ENCODE results near the gene PCDHGC3. TPM values are rescaled to one million over a fixed set of nuclear protein-coding genes. Genes with fewer than 3 reads are reported as not detected.

Gene PCDHGC3
- total and polyA plus RNA-seq, 5 experiments from 2014 or later: 0.18 to 0.25 TPM; not detected in 3

DNA sequence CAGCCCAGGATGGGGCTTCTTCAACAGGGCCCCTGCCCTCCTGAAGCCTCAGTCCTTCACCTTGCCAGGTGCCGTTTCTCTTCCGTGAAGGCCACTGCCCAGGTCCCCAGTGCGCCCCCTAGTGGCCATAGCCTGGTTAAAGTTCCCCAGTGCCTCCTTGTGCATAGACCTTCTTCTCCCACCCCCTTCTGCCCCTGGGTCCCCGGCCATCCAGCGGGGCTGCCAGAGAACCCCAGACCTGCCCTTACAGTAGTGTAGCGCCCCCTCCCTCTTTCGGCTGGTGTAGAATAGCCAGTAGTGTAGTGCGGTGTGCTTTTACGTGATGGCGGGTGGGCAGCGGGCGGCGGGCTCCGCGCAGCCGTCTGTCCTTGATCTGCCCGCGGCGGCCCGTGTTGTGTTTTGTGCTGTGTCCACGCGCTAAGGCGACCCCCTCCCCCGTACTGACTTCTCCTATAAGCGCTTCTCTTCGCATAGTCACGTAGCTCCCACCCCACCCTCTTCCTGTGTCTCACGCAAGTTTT is 36.7 kb downstream of the PCDHGC3 start:
- Mint-ChIP-seq H3K27me3 (no peaks in the 10 kb centered on the region), H3K4me1 (peaks cover 24 to 57% (median 49%) of the 10 kb centered on the region in 4 donors), H3K4me3 (peak overlapping the region; percentile 82 to 95 (median 90)), H3K27ac (peak overlapping the region in 9 of 10 donors; percentile 40 to 91 (median 82)), H3K9me3 (no peaks in the 10 kb centered on the region), H3K36me3 (peaks cover 0 to 5% (median 4%) of the 10 kb centered on the region in 3 donors)
- ATAC-seq (peak; percentile 52 to 58), DNase-seq (peak; percentile 64 to 88 (median 77))
- POLR2A ChIA-PET: interaction anchor here (0.8 to 2.1 kb wide), 4 partner anchors 11 to 192 kb away, joined by 3 to 13 read pairs (median 6); partner anchors contain the start of genes HDAC3, RELL2 and TAF7

- peak; percentile 46 to 48 for ATAC-seq
- H3K4me1 Mint-ChIP-seq: peaks cover 24 to 53% (median 49%) of the 10 kb centered on the region in 4 donors
- no peaks in the 10 kb centered on the region for H3K27me3 Mint-ChIP-seq
- H3K36me3 Mint-ChIP-seq: peaks cover 0 to 6% (median 4%) of the 10 kb centered on the region in 3 donors
- H3K27ac Mint-ChIP-seq: peak overlapping the region; percentile 55 to 94 (median 84)
- peak in 4 of 10 donors; percentile 12 to 37 (median 29) for DNase-seq
- H3K4me3 Mint-ChIP-seq: peak overlapping the region; percentile 82 to 95 (median 90)
- H3K9me3 Mint-ChIP-seq: no peaks in the 10 kb centered on the region
- POLR2A ChIA-PET: interaction anchor here (0.8 to 2.1 kb wide), 4 partner anchors 11 to 193 kb away, joined by 3 to 13 read pairs (median 6); partner anchors contain the start of genes HDAC3, RELL2 and TAF7
These were observed 37.3 kb downstream of the PCDHGC3 start for GRCh38 chr5:141512911-141513626.

GRCh38 chr5:141513627-141514329 is 38.0 kb downstream of the PCDHGC3 start:
- peaks cover 0 to 7% (median 4%) of the 10 kb centered on the region in 3 donors for H3K36me3 Mint-ChIP-seq
- H3K4me3 Mint-ChIP-seq: peak overlapping the region; percentile 82 to 95 (median 90)
- H3K27ac Mint-ChIP-seq: peak overlapping the region; percentile 55 to 94 (median 84)
- DNase-seq: peak in 9 of 10 donors; percentile 17 to 76 (median 41)
- no peaks in the 10 kb centered on the region for H3K27me3 Mint-ChIP-seq
- POLR2A ChIA-PET: interaction anchor here (0.7 to 2.1 kb wide), 5 partner anchors 10 to 193 kb away, joined by 3 to 13 read pairs (median 5); partner anchors contain the start of genes HDAC3, RELL2 and TAF7
- peak; percentile 60 to 68 for ATAC-seq
- no peaks in the 10 kb centered on the region for H3K9me3 Mint-ChIP-seq
- peaks cover 24 to 53% (median 49%) of the 10 kb centered on the region in 4 donors for H3K4me1 Mint-ChIP-seq

GRCh38 chr5:141514330-141515133 is 38.8 kb downstream of the PCDHGC3 start:
- H3K4me1 Mint-ChIP-seq: peaks cover 22 to 50% (median 45%) of the 10 kb centered on the region in 4 donors
- POLR2A ChIA-PET: interaction anchor here (0.7 to 1.9 kb wide), 2 partner anchors 48 to 194 kb away, joined by 3 to 4 read pairs; partner anchors contain the start of gene TAF7
- ATAC-seq: no peak

GRCh38 chr5:141515141-141515540 is 39.4 kb downstream of the PCDHGC3 start:
- Mint-ChIP-seq H3K27me3 (no peaks in the 10 kb centered on the region), H3K9me3 (no peaks in the 10 kb centered on the region), H3K36me3 (peaks cover 0 to 10% (median 4%) of the 10 kb centered on the region in 3 donors), H3K4me1 (peaks cover 22 to 50% (median 44%) of the 10 kb centered on the region in 4 donors), H3K27ac (peak overlapping the region; percentile 20 to 83 (median 66)), H3K4me3 (no peak overlapping the region)
- ATAC-seq (no peak), DNase-seq (no peak)
- POLR2A ChIA-PET: interaction anchor here (1.9 kb wide), 1 partner anchor 195 kb away, joined by 4 read pairs; the partner anchor contains the start of gene TAF7

More at GRCh38 chr5:141514330-141515133, 38.8 kb downstream of the PCDHGC3 start:
- Mint-ChIP-seq H3K27ac (peak overlapping the region in 8 of 10 donors; percentile 2 to 83 (median 67)), H3K27me3 (no peaks in the 10 kb centered on the region), H3K36me3 (peaks cover 0 to 7% (median 4%) of the 10 kb centered on the region in 3 donors), H3K9me3 (no peaks in the 10 kb centered on the region), H3K4me3 (peak overlapping the region; percentile 31 to 95 (median 89))
- no peak for DNase-seq

GRCh38 chr5:141515946-141516671 is 40.3 kb downstream of the PCDHGC3 start:
- Mint-ChIP-seq H3K4me3 (no peak overlapping the region), H3K27ac (peak overlapping the region in 9 of 10 donors; percentile 29 to 83 (median 59)), H3K36me3 (peaks cover 0 to 15% (median 4%) of the 10 kb centered on the region in 3 donors), H3K9me3 (no peaks in the 10 kb centered on the region), H3K27me3 (no peaks in the 10 kb centered on the region), H3K4me1 (peaks cover 22 to 50% (median 46%) of the 10 kb centered on the region in 4 donors)
- no peak for DNase-seq
- POLR2A ChIA-PET: interaction anchor here (1.9 kb wide), 1 partner anchor 196 kb away, joined by 4 read pairs; the partner anchor contains the start of gene TAF7
- no peak for ATAC-seq

GRCh38 chr5:141516672-141517025 is 40.9 kb downstream of the PCDHGC3 start:
- H3K36me3 Mint-ChIP-seq: peaks cover 0 to 20% (median 4%) of the 10 kb centered on the region in 3 donors
- no peak overlapping the region for H3K4me3 Mint-ChIP-seq
- DNase-seq: no peak
- POLR2A ChIA-PET: interaction anchor here (1.9 kb wide), 1 partner anchor 196 kb away, joined by 4 read pairs; the partner anchor contains the start of gene TAF7
- peaks cover 22 to 50% (median 46%) of the 10 kb centered on the region in 4 donors for H3K4me1 Mint-ChIP-seq
- H3K9me3 Mint-ChIP-seq: no peaks in the 10 kb centered on the region
- ATAC-seq: no peak
- H3K27ac Mint-ChIP-seq: peak overlapping the region in 5 of 10 donors; percentile 43 to 83 (median 63)
- no peaks in the 10 kb centered on the region for H3K27me3 Mint-ChIP-seq

GRCh38 chr5:141517312-141517711 is 41.5 kb downstream of the PCDHGC3 start:
- Mint-ChIP-seq H3K4me1 (peaks cover 21 to 54% (median 47%) of the 10 kb centered on the region in 4 donors), H3K36me3 (peaks cover 4 to 24% (median 4%) of the 10 kb centered on the region in 3 donors)
- POLR2A ChIA-PET: no interaction called here

DNA sequence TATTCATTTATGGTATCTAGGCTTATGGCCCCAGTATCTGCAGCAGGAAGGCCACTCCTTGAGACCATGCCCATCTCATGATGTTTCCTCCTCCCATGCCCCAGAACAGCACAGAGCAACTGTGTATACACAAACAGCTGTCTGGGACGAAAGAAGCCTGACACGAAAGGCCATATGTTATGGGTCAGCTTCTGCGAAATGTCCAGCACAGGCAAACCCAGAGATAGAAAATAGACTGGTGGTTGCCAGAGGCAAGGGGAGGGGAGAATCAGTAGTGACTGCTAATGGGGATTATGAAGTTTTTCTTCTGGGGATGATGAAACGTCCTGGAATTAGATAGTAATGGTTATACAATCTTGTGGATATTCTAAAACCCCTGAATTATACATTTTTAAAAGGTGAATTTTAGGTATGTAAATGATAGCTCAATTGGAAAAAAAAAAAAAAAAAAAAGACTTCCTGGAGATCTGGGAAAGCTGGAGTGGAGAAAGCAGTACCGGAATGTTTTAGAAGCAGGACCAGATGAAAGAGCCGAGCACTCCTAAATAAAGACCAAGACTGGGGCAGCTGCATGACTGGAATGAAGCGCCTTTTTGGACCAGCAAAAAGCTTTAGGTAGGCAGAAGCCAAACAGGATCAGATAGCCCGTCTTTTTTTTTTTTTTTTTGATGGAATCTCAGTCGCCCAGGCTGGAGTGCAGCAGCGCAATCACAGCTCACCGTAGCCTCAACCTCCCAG is 42.3 kb downstream of the PCDHGC3 start:
- DNase-seq (no peak), ATAC-seq (no peak)
- POLR2A ChIA-PET: no interaction called here
- Mint-ChIP-seq H3K36me3 (peaks cover 4 to 26% (median 4%) of the 10 kb centered on the region in 3 donors), H3K27ac (peak overlapping the region in 3 of 10 donors; percentile 24 to 70 (median 50)), H3K4me1 (peaks cover 17 to 54% (median 44%) of the 10 kb centered on the region in 4 donors), H3K4me3 (no peak overlapping the region), H3K27me3 (no peaks in the 10 kb centered on the region), H3K9me3 (no peaks in the 10 kb centered on the region)

More at GRCh38 chr5:141517312-141517711, 41.5 kb downstream of the PCDHGC3 start:
- ATAC-seq (no peak), DNase-seq (no peak)
- Mint-ChIP-seq H3K27ac (peak overlapping the region in 4 of 10 donors; percentile 16 to 69 (median 53)), H3K9me3 (no peaks in the 10 kb centered on the region), H3K27me3 (no peaks in the 10 kb centered on the region), H3K4me3 (no peak overlapping the region)

- peaks cover 15 to 51% (median 40%) of the 10 kb centered on the region in 4 donors for H3K4me1 Mint-ChIP-seq
- H3K27me3 Mint-ChIP-seq: no peaks in the 10 kb centered on the region
- H3K27ac Mint-ChIP-seq: peak overlapping the region in 4 of 10 donors; percentile 19 to 50 (median 30)
- no peak overlapping the region for H3K4me3 Mint-ChIP-seq
- no peaks in the 10 kb centered on the region for H3K9me3 Mint-ChIP-seq
- H3K36me3 Mint-ChIP-seq: peaks cover 4 to 29% (median 4%) of the 10 kb centered on the region in 3 donors
- POLR2A ChIA-PET: no interaction called here
- ATAC-seq (no peak), DNase-seq (no peak)
These were observed 42.9 kb downstream of the PCDHGC3 start for GRCh38 chr5:141518618-141519015.
